ENCODE results near the gene KPNA6. TPM values are rescaled to one million over a fixed set of nuclear protein-coding genes. Genes with fewer than 3 reads are reported as not detected.
A peak's percentile ranks its signal among the peaks of the same experiment; 100 is the strongest.
"Not testable (repeated sequence)": the region's sequence is repeated elsewhere in the genome, so short reads cannot be mapped to it uniquely, and the experiment has no call there.

KPNA6 gene
- polyA plus RNA-seq, 3 donors from 2014 or later = 20.7 to 36.8 (median 21.2) TPM

GRCh38 chr1:32111789-32112188 is 3.9 kb downstream of the KPNA6 start:
- H3K9me3 Mint-ChIP-seq = no peaks in the 10 kb centered on the region
- no peak for DNase-seq
- peak overlapping the region in 4 of 5 donors; percentile 4 to 50 (median 35) for H3K4me3 Mint-ChIP-seq
- H3K27me3 Mint-ChIP-seq (ENCODE audit: low read depth in 3 of 3) = peaks cover 0 to 11% (median 7%) of the 10 kb centered on the region in 3 donors
- H3K4me1 Mint-ChIP-seq = peaks cover 72 to 86% of the 10 kb centered on the region in 2 donors
- peak overlapping the region in 5 of 6 donors; percentile 41 to 70 (median 54) for H3K27ac Mint-ChIP-seq
- H3K36me3 Mint-ChIP-seq = no peaks in the 10 kb centered on the region

GRCh38 chr1:32112806-32113375 is 5.0 kb downstream of the KPNA6 start:
- H3K4me3 Mint-ChIP-seq = peak overlapping the region in 3 of 5 donors; percentile 15 to 27 (median 18)
- DNase-seq = no peak
- H3K27me3 Mint-ChIP-seq (ENCODE audit: low read depth in 3 of 3) = peaks cover 0 to 8% (median 4%) of the 10 kb centered on the region in 3 donors
- H3K9me3 Mint-ChIP-seq = no peaks in the 10 kb centered on the region
- peak overlapping the region in 3 of 6 donors; percentile 34 to 60 (median 39) for H3K27ac Mint-ChIP-seq
- no peaks in the 10 kb centered on the region for H3K36me3 Mint-ChIP-seq
- peaks cover 67 to 84% of the 10 kb centered on the region in 2 donors for H3K4me1 Mint-ChIP-seq

GRCh38 chr1:32113436-32113835 is 5.6 kb downstream of the KPNA6 start:
- H3K27me3 Mint-ChIP-seq (ENCODE audit: low read depth in 3 of 3); DNase-seq; H3K9me3 Mint-ChIP-seq; H3K36me3 Mint-ChIP-seq: not testable (repeated sequence)
- Mint-ChIP-seq H3K27ac (peak overlapping the region in 3 of 6 donors; percentile 7 to 38 (median 8)), H3K4me1 (peaks cover 69 to 84% of the 10 kb centered on the region in 2 donors), H3K4me3 (peak overlapping the region in 2 of 5 donors; percentile 12 to 27)

GRCh38 chr1:32114420-32114819 is 6.6 kb downstream of the KPNA6 start:
- no peaks in the 10 kb centered on the region for H3K36me3 Mint-ChIP-seq
- H3K4me1 Mint-ChIP-seq = peaks cover 62 to 80% of the 10 kb centered on the region in 2 donors
- peaks cover 0 to 2% (median 0%) of the 10 kb centered on the region in 3 donors for H3K27me3 Mint-ChIP-seq (ENCODE audit: low read depth in 3 of 3)
- DNase-seq = no peak
- H3K9me3 Mint-ChIP-seq = no peaks in the 10 kb centered on the region
- no peak overlapping the region for H3K27ac Mint-ChIP-seq
- peak overlapping the region in 1 of 5 donors; percentile 29 for H3K4me3 Mint-ChIP-seq

- peaks cover 51 to 72% of the 10 kb centered on the region in 2 donors for H3K4me1 Mint-ChIP-seq
Observed at GRCh38 chr1:32115496-32115895, 7.6 kb downstream of the KPNA6 start.

GRCh38 chr1:32116531-32116930 is 8.7 kb downstream of the KPNA6 start:
- Mint-ChIP-seq H3K36me3 (no peaks in the 10 kb centered on the region), H3K27me3 (ENCODE audit: low read depth in 3 of 3) (peaks cover 0 to 2% (median 0%) of the 10 kb centered on the region in 3 donors), H3K4me3 (no peak overlapping the region), H3K27ac (no peak overlapping the region), H3K4me1 (peaks cover 50 to 70% of the 10 kb centered on the region in 2 donors), H3K9me3 (no peaks in the 10 kb centered on the region)
- DNase-seq = no peak

More at GRCh38 chr1:32115496-32115895, 7.6 kb downstream of the KPNA6 start:
- no peak for DNase-seq
- H3K4me3 Mint-ChIP-seq = no peak overlapping the region
- peaks cover 0 to 2% (median 0%) of the 10 kb centered on the region in 3 donors for H3K27me3 Mint-ChIP-seq (ENCODE audit: low read depth in 3 of 3)
- H3K27ac Mint-ChIP-seq = no peak overlapping the region
- no peaks in the 10 kb centered on the region for H3K9me3 Mint-ChIP-seq
- H3K36me3 Mint-ChIP-seq = no peaks in the 10 kb centered on the region

- Mint-ChIP-seq H3K4me3 (peak overlapping the region in 4 of 5 donors; percentile 18 to 62 (median 32)), H3K36me3 (no peaks in the 10 kb centered on the region), H3K27ac (peak overlapping the region in 5 of 6 donors; percentile 13 to 81 (median 29)), H3K9me3 (no peaks in the 10 kb centered on the region), H3K4me1 (peaks cover 51 to 65% of the 10 kb centered on the region in 2 donors), H3K27me3 (ENCODE audit: low read depth in 3 of 3) (peaks cover 0 to 3% (median 3%) of the 10 kb centered on the region in 3 donors)
- no peak for DNase-seq
Observed at GRCh38 chr1:32122151-32122550, 14.3 kb downstream of the KPNA6 start.

GRCh38 chr1:32123361-32123760 is 15.5 kb downstream of the KPNA6 start:
- H3K27me3 Mint-ChIP-seq (ENCODE audit: low read depth in 3 of 3); DNase-seq; H3K27ac Mint-ChIP-seq; H3K36me3 Mint-ChIP-seq; H3K9me3 Mint-ChIP-seq; H3K4me3 Mint-ChIP-seq: not testable (repeated sequence)
- peaks cover 58 to 68% of the 10 kb centered on the region in 2 donors for H3K4me1 Mint-ChIP-seq

- H3K27ac Mint-ChIP-seq = peak overlapping the region in 1 of 6 donors; percentile 45
Observed at GRCh38 chr1:32125313-32125712, 17.5 kb downstream of the KPNA6 start.

GRCh38 chr1:32126770-32127169 is 18.9 kb downstream of the KPNA6 start:
- H3K9me3 Mint-ChIP-seq = no peaks in the 10 kb centered on the region
- peak overlapping the region in 2 of 6 donors; percentile 22 to 74 for H3K27ac Mint-ChIP-seq
- H3K4me3 Mint-ChIP-seq = no peak overlapping the region
- no peaks in the 10 kb centered on the region for H3K36me3 Mint-ChIP-seq
- peaks cover 53 to 75% of the 10 kb centered on the region in 2 donors for H3K4me1 Mint-ChIP-seq
- peaks cover 0 to 3% (median 3%) of the 10 kb centered on the region in 3 donors for H3K27me3 Mint-ChIP-seq (ENCODE audit: low read depth in 3 of 3)
- no peak for DNase-seq

More at GRCh38 chr1:32125313-32125712, 17.5 kb downstream of the KPNA6 start:
- DNase-seq = no peak
- peaks cover 0 to 3% (median 3%) of the 10 kb centered on the region in 3 donors for H3K27me3 Mint-ChIP-seq (ENCODE audit: low read depth in 3 of 3)
- peaks cover 65 to 78% of the 10 kb centered on the region in 2 donors for H3K4me1 Mint-ChIP-seq
- no peaks in the 10 kb centered on the region for H3K36me3 Mint-ChIP-seq
- H3K9me3 Mint-ChIP-seq = no peaks in the 10 kb centered on the region
- H3K4me3 Mint-ChIP-seq = no peak overlapping the region

- Mint-ChIP-seq H3K27me3 (ENCODE audit: low read depth in 3 of 3) (peaks cover 0 to 3% (median 2%) of the 10 kb centered on the region in 3 donors), H3K4me3 (no peak overlapping the region), H3K4me1 (peaks cover 44 to 67% of the 10 kb centered on the region in 2 donors)
Observed at GRCh38 chr1:32127409-32128198, 19.7 kb downstream of the KPNA6 start.

GRCh38 chr1:32128479-32128878 is 20.6 kb downstream of the KPNA6 start:
- H3K9me3 Mint-ChIP-seq = no peaks in the 10 kb centered on the region
- no peaks in the 10 kb centered on the region for H3K36me3 Mint-ChIP-seq
- peak overlapping the region in 1 of 5 donors; percentile 6 for H3K4me3 Mint-ChIP-seq
- DNase-seq = no peak
- peaks cover 0 to 3% (median 2%) of the 10 kb centered on the region in 3 donors for H3K27me3 Mint-ChIP-seq (ENCODE audit: low read depth in 3 of 3)
- peaks cover 38 to 58% of the 10 kb centered on the region in 2 donors for H3K4me1 Mint-ChIP-seq
- H3K27ac Mint-ChIP-seq = peak overlapping the region in 4 of 6 donors; percentile 40 to 65 (median 52)

More at GRCh38 chr1:32127409-32128198, 19.7 kb downstream of the KPNA6 start:
- no peak for DNase-seq
- Mint-ChIP-seq H3K36me3 (no peaks in the 10 kb centered on the region), H3K27ac (peak overlapping the region; percentile 8 to 78 (median 60)), H3K9me3 (no peaks in the 10 kb centered on the region)

- Mint-ChIP-seq H3K4me1 (peaks cover 39 to 58% of the 10 kb centered on the region in 2 donors), H3K36me3 (no peaks in the 10 kb centered on the region), H3K27me3 (ENCODE audit: low read depth in 3 of 3) (peaks cover 0 to 3% (median 2%) of the 10 kb centered on the region in 3 donors), H3K4me3 (peak overlapping the region in 2 of 5 donors; percentile 15 to 34), H3K9me3 (no peaks in the 10 kb centered on the region), H3K27ac (peak overlapping the region in 4 of 6 donors; percentile 44 to 82 (median 62))
- DNase-seq = no peak
Observed at GRCh38 chr1:32128964-32129363, 21.1 kb downstream of the KPNA6 start.

- not testable (repeated sequence) for H3K4me3 Mint-ChIP-seq; H3K36me3 Mint-ChIP-seq; H3K9me3 Mint-ChIP-seq; H3K27ac Mint-ChIP-seq; DNase-seq; H3K27me3 Mint-ChIP-seq (ENCODE audit: low read depth in 3 of 3)
- peaks cover 29 to 52% of the 10 kb centered on the region in 2 donors for H3K4me1 Mint-ChIP-seq
Observed at GRCh38 chr1:32133950-32134280, 26.1 kb downstream of the KPNA6 start.
